ENCODE data around the gene ACLY. TPM values are rescaled to one million over a fixed set of nuclear protein-coding genes. Genes with fewer than 3 reads are reported as not detected.

The ACLY gene
- total and polyA plus RNA-seq, 2 of the 13 experiments (the other 11 are each of a cell fraction or from before 2014, with no cell fraction given), result 111 to 218 TPM

DNA sequence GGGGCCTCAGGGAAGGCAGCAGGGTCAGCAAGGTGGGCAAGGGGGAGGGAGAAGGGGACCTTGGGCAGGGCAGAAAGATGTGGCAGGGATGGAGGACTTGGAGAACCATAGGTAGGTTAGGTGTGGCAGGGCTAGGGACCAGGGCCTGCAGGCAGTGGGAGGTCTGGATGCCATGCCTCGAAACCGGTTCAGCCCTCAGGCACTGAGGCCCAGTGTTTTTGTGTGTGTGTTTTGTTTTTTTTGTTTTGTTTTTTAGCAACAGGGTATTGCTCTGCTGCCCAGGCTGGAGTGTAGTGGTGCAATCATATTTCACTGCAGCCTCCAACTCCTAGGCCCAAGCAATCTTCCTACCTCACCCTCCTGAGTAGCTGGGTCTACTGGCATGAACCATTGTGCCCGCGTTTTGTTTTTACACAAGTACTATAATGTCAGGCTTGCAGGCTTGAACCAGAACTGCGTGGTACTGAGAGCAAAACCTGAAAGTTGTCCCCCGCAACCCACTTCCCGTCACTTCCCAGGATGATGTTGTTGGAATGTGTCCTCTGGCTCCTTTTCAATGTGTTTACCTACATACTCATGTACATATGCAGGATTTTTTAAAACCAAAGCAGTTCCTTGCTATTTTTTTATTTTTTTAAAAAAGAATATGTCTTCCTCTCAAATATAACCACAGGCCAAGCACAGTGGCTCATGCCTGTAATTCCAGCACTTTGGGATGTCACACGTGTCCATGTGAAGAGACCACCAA is 24.0 kb upstream of the ACLY start:
- H3K4me1 ChIP-seq (ENCODE audit: insufficient read depth, low read length), result peaks cover 64% of the 10 kb centered on the region
- H3K4me2 ChIP-seq (ENCODE audit: low read depth, low read length), result no peak overlapping the region; the same call in 1 of the 2 replicates
- H4K20me1 ChIP-seq (ENCODE audit: insufficient read depth, low read length), result no peaks in the 10 kb centered on the region
- H3K9me3 ChIP-seq (ENCODE audit: low read length), result no peaks in the 10 kb centered on the region
- in situ Hi-C loops (cut with HindIII; ENCODE audit: extremely low pct_ligation_motif_present, low pct_unique_long_range_greater_than_20kb), result no loop called here
- peak overlapping the region; percentile 21 for H2AFZ ChIP-seq (ENCODE audit: low read length)
- no peak overlapping the region for H3K9ac ChIP-seq (ENCODE audit: insufficient read depth, low read depth, low read length)
- 73% methylated on average over 8 of the region's 8 CpGs for WGBS (ENCODE audit: low lambda C conversion rate)
- BruUV-seq (replicated peaks), result no TSS peak
- TF ChIP-seq SMARCC2 (IDR thresholded peaks at IDR 0.05) (no peak), IRF2 (CRISPR knock-in tag; IDR thresholded peaks at IDR 0.05) (0 out of 2 replicates have a peak, but pooled peaks have one; percentile 10), ZNF557 (CRISPR knock-in tag; IDR thresholded peaks at IDR 0.05) (no peak), KDM3A (CRISPR knock-in tag; IDR thresholded peaks at IDR 0.05; ENCODE audit: low read depth) (0 out of 2 replicates have a peak, but pooled peaks have one; percentile 8), HES4 (CRISPR knock-in tag; IDR thresholded peaks at IDR 0.05; ENCODE audit: borderline replicate concordance) (0 out of 2 replicates have a peak, but pooled peaks have one; percentile 44)
- H3K27ac ChIP-seq (ENCODE audit: extremely low read length, insufficient read depth, low read length), result no peak overlapping the region
- H3K27me3 ChIP-seq (ENCODE audit: control insufficient read depth in 1 of 2, insufficient read depth in 2 of 2, low read length in 2 of 2), result no peaks in the 10 kb centered on the region
- intact Hi-C loops (cut with micrococcal nuclease; ENCODE audit: unreplicated experiment), result no loop called here
- H3K36me3 ChIP-seq (replicated peaks in 1 of 2; ENCODE audit: control insufficient read depth in 1 of 2, insufficient read depth in 2 of 2, low read length in 2 of 2), result no peaks in the 10 kb centered on the region
- H3K4me3 ChIP-seq (replicated peaks in 1 of 3; ENCODE audit: insufficient read depth in 1 of 3, low read depth in 2 of 3, low read length in 3 of 3), result no peak overlapping the region
- FAIRE-seq (no peak), DNase-seq (ENCODE audit: low spot score) (no peak), ATAC-seq (no peak; the same call in 2 of the 3 replicates)
- ChIA-PET CTCF (ENCODE audit: low intra/inter-chr PET ratio, low total read pairs) (no interaction called here), POLR2A (interaction anchor here (1.0 to 1.4 kb wide), 3 partner anchors 8 to 24 kb away, joined by 3 to 6 read pairs (median 3); partner anchors contain the start of genes ACLY and CNP)
- H3K79me2 ChIP-seq (ENCODE audit: insufficient read depth, low read length), result no peaks in the 10 kb centered on the region

DNA sequence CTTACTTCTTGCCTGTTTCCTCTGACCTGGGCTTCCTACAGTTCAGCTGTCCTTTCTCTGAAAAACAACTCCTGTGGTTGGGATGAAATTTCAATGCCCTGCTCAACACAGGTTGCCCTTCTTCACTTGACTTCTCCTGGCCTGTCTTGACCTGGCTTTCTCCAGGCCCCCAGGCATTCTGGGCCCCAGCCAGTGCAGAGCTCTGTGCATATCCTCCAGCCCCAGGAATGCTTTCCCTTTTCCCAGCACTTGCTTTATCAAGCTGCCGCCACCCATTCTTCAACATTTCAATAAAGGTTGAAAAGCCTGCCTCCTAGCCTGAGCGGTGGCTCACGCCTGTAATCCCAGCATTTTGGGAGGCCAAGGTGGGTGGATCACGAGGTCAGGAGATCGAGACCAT is 22.4 kb upstream of the ACLY start:
- in situ Hi-C loops (cut with HindIII; ENCODE audit: extremely low pct_ligation_motif_present, low pct_unique_long_range_greater_than_20kb), result no loop called here
- WGBS (ENCODE audit: low lambda C conversion rate), result 78% methylated on average over 5 of the region's 5 CpGs
- ATAC-seq (no peak), DNase-seq (ENCODE audit: low spot score) (no peak), FAIRE-seq (no peak)
- intact Hi-C loops (cut with micrococcal nuclease; ENCODE audit: unreplicated experiment), result no loop called here
- no TSS peak for BruUV-seq (replicated peaks)
- H3K36me3 ChIP-seq (replicated peaks in 1 of 2; ENCODE audit: control insufficient read depth in 1 of 2, insufficient read depth in 2 of 2, low read length in 2 of 2), result no peaks in the 10 kb centered on the region
- H3K27ac ChIP-seq (ENCODE audit: extremely low read length, insufficient read depth, low read length), result no peak overlapping the region
- peak overlapping the region; percentile 48; the same call in 1 of the 2 replicates for H3K4me2 ChIP-seq (ENCODE audit: low read depth, low read length)
- no peaks in the 10 kb centered on the region for H4K20me1 ChIP-seq (ENCODE audit: insufficient read depth, low read length)
- H3K4me1 ChIP-seq (ENCODE audit: insufficient read depth, low read length), result peaks cover 64% of the 10 kb centered on the region
- no peak overlapping the region for H2AFZ ChIP-seq (ENCODE audit: low read length)
- TF ChIP-seq SPEN (CRISPR knock-in tag; IDR thresholded peaks at IDR 0.05; ENCODE audit: low read depth) (0 out of 2 replicates have a peak, but pooled peaks have one; percentile 6), ZNF816 (CRISPR knock-in tag; IDR thresholded peaks at IDR 0.05; ENCODE audit: borderline replicate concordance) (0 out of 2 replicates have a peak, but pooled peaks have one; percentile 20), ZNF563 (CRISPR knock-in tag; IDR thresholded peaks at IDR 0.05) (no peak), AKAP8 (CRISPR knock-in tag; IDR thresholded peaks at IDR 0.05) (no peak)
- TF ChIP-seq, protein P1, sequence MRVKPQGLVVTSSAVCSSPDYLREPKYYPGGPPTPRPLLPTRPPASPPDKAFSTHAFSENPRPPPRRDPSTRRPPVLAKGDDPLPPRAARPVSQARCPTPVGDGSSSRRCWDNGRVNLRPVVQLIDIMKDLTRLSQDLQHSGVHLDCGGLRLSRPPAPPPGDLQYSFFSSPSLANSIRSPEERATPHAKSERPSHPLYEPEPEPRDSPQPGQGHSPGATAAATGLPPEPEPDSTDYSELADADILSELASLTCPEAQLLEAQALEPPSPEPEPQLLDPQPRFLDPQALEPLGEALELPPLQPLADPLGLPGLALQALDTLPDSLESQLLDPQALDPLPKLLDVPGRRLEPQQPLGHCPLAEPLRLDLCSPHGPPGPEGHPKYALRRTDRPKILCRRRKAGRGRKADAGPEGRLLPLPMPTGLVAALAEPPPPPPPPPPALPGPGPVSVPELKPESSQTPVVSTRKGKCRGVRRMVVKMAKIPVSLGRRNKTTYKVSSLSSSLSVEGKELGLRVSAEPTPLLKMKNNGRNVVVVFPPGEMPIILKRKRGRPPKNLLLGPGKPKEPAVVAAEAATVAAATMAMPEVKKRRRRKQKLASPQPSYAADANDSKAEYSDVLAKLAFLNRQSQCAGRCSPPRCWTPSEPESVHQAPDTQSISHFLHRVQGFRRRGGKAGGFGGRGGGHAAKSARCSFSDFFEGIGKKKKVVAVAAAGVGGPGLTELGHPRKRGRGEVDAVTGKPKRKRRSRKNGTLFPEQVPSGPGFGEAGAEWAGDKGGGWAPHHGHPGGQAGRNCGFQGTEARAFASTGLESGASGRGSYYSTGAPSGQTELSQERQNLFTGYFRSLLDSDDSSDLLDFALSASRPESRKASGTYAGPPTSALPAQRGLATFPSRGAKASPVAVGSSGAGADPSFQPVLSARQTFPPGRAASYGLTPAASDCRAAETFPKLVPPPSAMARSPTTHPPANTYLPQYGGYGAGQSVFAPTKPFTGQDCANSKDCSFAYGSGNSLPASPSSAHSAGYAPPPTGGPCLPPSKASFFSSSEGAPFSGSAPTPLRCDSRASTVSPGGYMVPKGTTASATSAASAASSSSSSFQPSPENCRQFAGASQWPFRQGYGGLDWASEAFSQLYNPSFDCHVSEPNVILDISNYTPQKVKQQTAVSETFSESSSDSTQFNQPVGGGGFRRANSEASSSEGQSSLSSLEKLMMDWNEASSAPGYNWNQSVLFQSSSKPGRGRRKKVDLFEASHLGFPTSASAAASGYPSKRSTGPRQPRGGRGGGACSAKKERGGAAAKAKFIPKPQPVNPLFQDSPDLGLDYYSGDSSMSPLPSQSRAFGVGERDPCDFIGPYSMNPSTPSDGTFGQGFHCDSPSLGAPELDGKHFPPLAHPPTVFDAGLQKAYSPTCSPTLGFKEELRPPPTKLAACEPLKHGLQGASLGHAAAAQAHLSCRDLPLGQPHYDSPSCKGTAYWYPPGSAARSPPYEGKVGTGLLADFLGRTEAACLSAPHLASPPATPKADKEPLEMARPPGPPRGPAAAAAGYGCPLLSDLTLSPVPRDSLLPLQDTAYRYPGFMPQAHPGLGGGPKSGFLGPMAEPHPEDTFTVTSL (CRISPR knock-in tag; IDR thresholded peaks at IDR 0.05; ENCODE audit: borderline replicate concordance), result 0 out of 2 replicates have a peak, but pooled peaks have one; percentile 22
- TF ChIP-seq, protein P2, sequence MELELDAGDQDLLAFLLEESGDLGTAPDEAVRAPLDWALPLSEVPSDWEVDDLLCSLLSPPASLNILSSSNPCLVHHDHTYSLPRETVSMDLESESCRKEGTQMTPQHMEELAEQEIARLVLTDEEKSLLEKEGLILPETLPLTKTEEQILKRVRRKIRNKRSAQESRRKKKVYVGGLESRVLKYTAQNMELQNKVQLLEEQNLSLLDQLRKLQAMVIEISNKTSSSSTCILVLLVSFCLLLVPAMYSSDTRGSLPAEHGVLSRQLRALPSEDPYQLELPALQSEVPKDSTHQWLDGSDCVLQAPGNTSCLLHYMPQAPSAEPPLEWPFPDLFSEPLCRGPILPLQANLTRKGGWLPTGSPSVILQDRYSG (CRISPR knock-in tag; IDR thresholded peaks at IDR 0.05), result no peak
- CTCF ChIA-PET (ENCODE audit: low intra/inter-chr PET ratio, low total read pairs), result no interaction called here
- H3K4me3 ChIP-seq (replicated peaks in 1 of 3; ENCODE audit: insufficient read depth in 1 of 3, low read depth in 2 of 3, low read length in 3 of 3), result no peak overlapping the region
- POLR2A ChIA-PET, result interaction anchor here (1.3 to 1.4 kb wide), 2 partner anchors 17 to 23 kb away, joined by 6 read pairs; partner anchors contain the start of gene ACLY
- no peaks in the 10 kb centered on the region for H3K79me2 ChIP-seq (ENCODE audit: insufficient read depth, low read length)
- H3K27me3 ChIP-seq (ENCODE audit: control insufficient read depth in 1 of 2, insufficient read depth in 2 of 2, low read length in 2 of 2), result no peaks in the 10 kb centered on the region
- H3K9ac ChIP-seq (ENCODE audit: insufficient read depth, low read depth, low read length), result no peak overlapping the region
- H3K9me3 ChIP-seq (ENCODE audit: low read length), result no peaks in the 10 kb centered on the region

All from HepG2 (cell line).